GM10266 (cell line): ENCODE measurements around the gene MGST3.
"Not testable (repeated sequence)": the region's sequence is repeated elsewhere in the genome, so short reads cannot be mapped to it uniquely, and the experiment has no call there.

Source experiments
- DNase-seq: peaks from one replicate; pipeline ENCODE4 v3.0.0; 2012; ENCODE audit errors: extremely low spot score
- CTCF ChIP-seq: IDR thresholded peaks from 2 replicates; pipeline ENCODE4 v1.5.1; 2012; ENCODE audit warnings: mild to moderate bottlenecking, low read depth; ENCODE audit not compliant: control insufficient read depth, insufficient read depth; ENCODE audit errors: missing control alignments

MGST3 gene

GRCh38 chr1:165630629-165631341, at the start of gene MGST3:
TSS of gene MGST3 (plus strand) at chr1:165631234. CDS start at chr1:165649848, 18,614 bp downstream.
- peak; percentile 88 for DNase-seq
- no peak for TF ChIP-seq CTCF

- no peak for DNase-seq
- TF ChIP-seq CTCF = no peak
Measured at GRCh38 chr1:165581926-165582325, 49.1 kb upstream of the MGST3 start.

- TF ChIP-seq CTCF = no peak
- DNase-seq = no peak
Measured at GRCh38 chr1:165586398-165586797, 44.6 kb upstream of the MGST3 start.

- not testable (repeated sequence) for DNase-seq
Measured at GRCh38 chr1:165591391-165591790, 39.6 kb upstream of the MGST3 start.

- TF ChIP-seq CTCF = peak; percentile 80
- peak; percentile 67 for DNase-seq
Measured at GRCh38 chr1:165592945-165593823, 37.9 kb upstream of the MGST3 start.

GRCh38 chr1:165595246-165595938, 35.6 kb upstream of the MGST3 start:
- DNase-seq = no peak
- no peak for TF ChIP-seq CTCF

- TF ChIP-seq CTCF = no peak
- DNase-seq = peak; percentile 90
Measured at GRCh38 chr1:165597883-165598675, 33.0 kb upstream of the MGST3 start.
